ENCODE data around the gene RELA. TPM values are rescaled to one million over a fixed set of nuclear protein-coding genes. Genes with fewer than 3 reads are reported as not detected.
"Not testable (repeated sequence)": the region's sequence is repeated elsewhere in the genome, so short reads cannot be mapped to it uniquely, and the experiment has no call there.

The RELA gene
- total and polyA plus RNA-seq, 2 donors (not counting 1 experiment from before 2014, with no cell fraction given) = 124 to 154 TPM

DNA sequence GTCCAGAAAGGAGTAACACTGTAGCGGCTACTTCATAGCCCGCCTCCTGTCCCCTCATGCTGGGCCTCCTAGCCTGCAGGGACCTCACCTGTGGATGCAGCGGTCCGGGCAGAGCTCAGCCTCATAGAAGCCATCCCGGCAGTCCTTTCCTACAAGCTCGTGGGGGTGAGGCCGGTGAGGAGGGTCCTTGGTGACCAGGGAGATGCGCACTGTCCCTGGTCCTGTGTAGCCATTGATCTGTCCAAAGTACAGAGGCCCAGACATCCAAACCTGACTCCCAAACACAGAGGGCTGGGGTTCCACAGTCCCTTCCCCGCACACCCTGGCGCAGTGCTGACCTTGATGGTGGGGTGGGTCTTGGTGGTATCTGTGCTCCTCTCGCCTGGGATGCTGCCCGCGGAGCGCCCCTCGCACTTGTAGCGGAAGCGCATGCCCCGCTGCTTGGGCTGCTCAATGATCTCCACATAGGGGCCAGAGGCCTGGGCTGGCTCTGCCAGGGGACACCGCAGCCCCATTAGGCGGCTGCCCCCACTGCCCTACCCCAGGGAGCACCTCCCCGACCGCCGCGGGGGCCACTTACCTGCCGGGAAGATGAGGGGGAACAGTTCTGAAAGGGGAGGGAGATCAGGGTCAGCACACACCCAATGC, 993 bp downstream of the RELA start:
- peak overlapping the region; percentile 84 for H3K4me2 ChIP-seq (replicated peaks; ENCODE audit: low read depth, low read length, poor library complexity, severe bottlenecking)
- H4K20me1 ChIP-seq (ENCODE audit: control insufficient read depth, insufficient read depth, low read length, poor library complexity, severe bottlenecking) = peaks cover 51% of the 10 kb centered on the region
- DNase-seq = peak; percentile 29
- intact Hi-C loops (cut with micrococcal nuclease) = loop anchor here (1.0 to 2.0 kb wide), 3 partner anchors 45 to 258 kb away; partner anchors contain the start of genes C11orf68, CFL1 and DRAP1
- TF ChIP-seq CTCF (IDR thresholded peaks at IDR 0.05) (no peak), EZH2 (IDR thresholded peaks at IDR 0.05; ENCODE audit: borderline replicate concordance, insufficient read depth, low read depth, low read length, poor library complexity, severe bottlenecking) (no peak)
- Mint-ChIP-seq H3K27me3 (no peaks in the 10 kb centered on the region), H3K27ac (peak overlapping the region; percentile 80), H3K4me1 (peaks cover 37% of the 10 kb centered on the region), H3K9me3 (ENCODE audit: insufficient read depth) (no peaks in the 10 kb centered on the region), H3K4me3 (peak overlapping the region; percentile 84)
- ATAC-seq (ENCODE audit: low read depth) = no peak
- 94% methylated on average over 15 of the region's 25 CpGs for WGBS (ENCODE audit: insufficient coverage)
- peaks cover 0 to 52% of the 10 kb centered on the region in 2 experiments for H3K36me3 ChIP-seq (replicated peaks in 1 of 2; ENCODE audit: control extremely low read depth in 1 of 2, control insufficient read depth in 1 of 2, extremely low read depth in 1 of 2, insufficient read depth in 2 of 2, low read length in 1 of 2)
- no peaks in the 10 kb centered on the region for H3K9me3 ChIP-seq (ENCODE audit: control extremely low read depth in 1 of 3, control insufficient read depth in 2 of 3, insufficient read depth in 1 of 3, low read length in 2 of 3)
- ChIA-PET POLR2A (interaction anchor here (0.6 to 4.5 kb wide), 5 partner anchors 9 to 1417 kb away, joined by 3 to 56 read pairs (median 14); partner anchors contain the start of genes MAP3K11, PCNX3 and SIPA1), CTCF (interaction anchor here (0.8 to 2.6 kb wide), 5 partner anchors 12 to 50 kb away, joined by 3 to 15 read pairs (median 3); partner anchors contain the start of genes KAT5 and SIPA1)
- no peak overlapping the region for H2AFZ ChIP-seq (ENCODE audit: insufficient read depth, low read depth, low read length, poor library complexity, severe bottlenecking)
- peaks cover 47% of the 10 kb centered on the region for H3K79me2 ChIP-seq (ENCODE audit: control insufficient read depth, insufficient read depth, low read length)
- no peaks in the 10 kb centered on the region for H3K27me3 ChIP-seq (replicated peaks in 1 of 4; ENCODE audit: control extremely low read depth in 1 of 4, control insufficient read depth in 3 of 4, insufficient read depth in 4 of 4, low read length in 3 of 4)
- peak overlapping the region; percentile 75 to 100 for H3K27ac ChIP-seq (ENCODE audit: low read length in 2 of 2)
- peak overlapping the region; percentile 99 for H3K9ac ChIP-seq (ENCODE audit: low read length)
- H3K4me1 ChIP-seq (ENCODE audit: control insufficient read depth in 2 of 2, insufficient read depth in 2 of 2, low read length in 2 of 2) = peaks cover 19 to 32% of the 10 kb centered on the region in 2 donors
- peak overlapping the region; percentile 85 to 97 (median 93) for H3K4me3 ChIP-seq (ENCODE audit: control extremely low read depth in 1 of 5, extremely low read depth in 1 of 5, insufficient read depth in 1 of 5, low read depth in 2 of 5, low read length in 4 of 5)

DNA sequence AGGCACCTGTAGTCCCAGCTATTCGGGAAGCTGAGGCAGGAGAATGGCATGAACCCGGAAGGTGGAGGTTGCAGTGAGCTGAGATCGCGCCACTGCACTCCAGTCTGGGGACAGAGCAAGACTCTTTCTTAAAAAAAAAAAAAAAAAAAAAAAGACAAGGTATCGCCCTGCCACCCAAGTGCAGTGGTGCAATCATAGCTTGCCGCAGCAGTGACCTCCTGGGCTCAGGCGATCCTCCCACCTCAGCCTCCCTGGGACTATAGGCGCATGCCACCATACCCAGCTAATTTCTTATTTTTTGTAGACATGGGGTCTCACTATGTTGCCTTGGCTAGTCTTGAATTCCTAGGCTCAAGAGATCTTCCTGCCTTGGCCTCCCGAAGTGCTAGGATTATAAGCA, 1.8 kb downstream of the RELA start:
- POLR2A ChIA-PET = interaction anchor here (3.1 to 4.5 kb wide), 2 partner anchors 8 to 22 kb away, joined by 10 to 56 read pairs; partner anchors contain the start of gene SIPA1
- H3K4me1 Mint-ChIP-seq = peaks cover 41% of the 10 kb centered on the region
- peak overlapping the region; percentile 84 for H3K4me2 ChIP-seq (replicated peaks; ENCODE audit: low read depth, low read length, poor library complexity, severe bottlenecking)

More for the DNA sequence above, 1.8 kb downstream of the RELA start:
- intact Hi-C loops (cut with micrococcal nuclease); H3K27me3 ChIP-seq (replicated peaks in 1 of 4; ENCODE audit: control extremely low read depth in 1 of 4, control insufficient read depth in 3 of 4, insufficient read depth in 4 of 4, low read length in 3 of 4); H3K9me3 ChIP-seq (ENCODE audit: control extremely low read depth in 1 of 3, control insufficient read depth in 2 of 3, insufficient read depth in 1 of 3, low read length in 2 of 3); DNase-seq; H3K4me3 ChIP-seq (ENCODE audit: control extremely low read depth in 1 of 5, extremely low read depth in 1 of 5, insufficient read depth in 1 of 5, low read depth in 2 of 5, low read length in 4 of 5); ATAC-seq (ENCODE audit: low read depth); H3K27me3 Mint-ChIP-seq; H3K9ac ChIP-seq (ENCODE audit: low read length); H3K9me3 Mint-ChIP-seq (ENCODE audit: insufficient read depth); H2AFZ ChIP-seq (ENCODE audit: insufficient read depth, low read depth, low read length, poor library complexity, severe bottlenecking): not testable (repeated sequence)
- Histone ChIP-seq H3K36me3 (replicated peaks in 1 of 2; ENCODE audit: control extremely low read depth in 1 of 2, control insufficient read depth in 1 of 2, extremely low read depth in 1 of 2, insufficient read depth in 2 of 2, low read length in 1 of 2) (peaks cover 0 to 56% of the 10 kb centered on the region in 2 experiments), H3K4me1 (ENCODE audit: control insufficient read depth in 2 of 2, insufficient read depth in 2 of 2, low read length in 2 of 2) (peaks cover 19 to 32% of the 10 kb centered on the region in 2 donors), H4K20me1 (ENCODE audit: control insufficient read depth, insufficient read depth, low read length, poor library complexity, severe bottlenecking) (peaks cover 57% of the 10 kb centered on the region), H3K79me2 (ENCODE audit: control insufficient read depth, insufficient read depth, low read length) (peaks cover 40% of the 10 kb centered on the region), H3K27ac (ENCODE audit: low read length in 2 of 2) (peak overlapping the region in 1 of 2 donors; percentile 100)
- 99% methylated on average over 7 of the region's 9 CpGs for WGBS (ENCODE audit: insufficient coverage)
- Mint-ChIP-seq H3K27ac (peak overlapping the region; percentile 78), H3K4me3 (peak overlapping the region; percentile 84)
- CTCF ChIA-PET = interaction anchor here (0.8 to 1.1 kb wide), 3 partner anchors 13 to 51 kb away, joined by 3 read pairs; partner anchors contain the start of gene KAT5

All from B cell (primary cell).